ENCODE data around the gene SNX25. TPM values are rescaled to one million over a fixed set of nuclear protein-coding genes. Genes with fewer than 3 reads are reported as not detected.
"Not testable (repeated sequence)": the region's sequence is repeated elsewhere in the genome, so short reads cannot be mapped to it uniquely, and the experiment has no call there.

SNX25 gene
- total RNA-seq, 1 donor from 2014 or later: 10.5 TPM

GRCh38 chr4:185287031-185287430 lies 77.6 kb downstream of the SNX25 start:
- intact Hi-C loops (cut with DNase I): no loop called here
- no peak for DNase-seq (ENCODE audit: low spot score)

GRCh38 chr4:185290018-185290607 lies 80.7 kb downstream of the SNX25 start:
- intact Hi-C loops (cut with DNase I): no loop called here

GRCh38 chr4:185290656-185291055 lies 81.3 kb downstream of the SNX25 start:
- intact Hi-C loops (cut with DNase I): no loop called here
- no peak for DNase-seq (ENCODE audit: low spot score)

More at GRCh38 chr4:185290018-185290607, 80.7 kb downstream of the SNX25 start:
- DNase-seq (ENCODE audit: low spot score): no peak

GRCh38 chr4:185293202-185293601 lies 83.8 kb downstream of the SNX25 start:
- intact Hi-C loops (cut with DNase I): no loop called here
- no peak for DNase-seq (ENCODE audit: low spot score)

- no peak for DNase-seq (ENCODE audit: low spot score)
- intact Hi-C loops (cut with DNase I): no loop called here
These were observed 87.5 kb downstream of the SNX25 start for GRCh38 chr4:185296665-185297460.

- DNase-seq (ENCODE audit: low spot score): no peak
- intact Hi-C loops (cut with DNase I): no loop called here
These were observed 89.5 kb downstream of the SNX25 start for GRCh38 chr4:185298728-185299430.

GRCh38 chr4:185304541-185304940 lies 95.1 kb downstream of the SNX25 start:
- DNase-seq (ENCODE audit: low spot score): no peak
- intact Hi-C loops (cut with DNase I): no loop called here

- intact Hi-C loops (cut with DNase I): no loop called here
- DNase-seq (ENCODE audit: low spot score): no peak
These were observed 95.7 kb downstream of the SNX25 start for GRCh38 chr4:185304944-185305690.

GRCh38 chr4:185305979-185306442 lies 96.6 kb downstream of the SNX25 start:
- intact Hi-C loops (cut with DNase I): no loop called here
- DNase-seq (ENCODE audit: low spot score): no peak

- intact Hi-C loops (cut with DNase I): no loop called here
- no peak for DNase-seq (ENCODE audit: low spot score)
These were observed 97.9 kb downstream of the SNX25 start for GRCh38 chr4:185307136-185307950.

- intact Hi-C loops (cut with DNase I): no loop called here
- no peak for DNase-seq (ENCODE audit: low spot score)
These were observed 100.4 kb downstream of the SNX25 start for GRCh38 chr4:185309770-185310169.

- DNase-seq (ENCODE audit: low spot score): no peak
- intact Hi-C loops (cut with DNase I): no loop called here
These were observed 101.9 kb downstream of the SNX25 start for GRCh38 chr4:185311113-185311888.

GRCh38 chr4:185312699-185313098 lies 103.3 kb downstream of the SNX25 start:
- intact Hi-C loops (cut with DNase I): no loop called here
- DNase-seq (ENCODE audit: low spot score): no peak

GRCh38 chr4:185317462-185317861 lies 108.1 kb downstream of the SNX25 start:
- DNase-seq (ENCODE audit: low spot score); intact Hi-C loops (cut with DNase I): not testable (repeated sequence)

- DNase-seq (ENCODE audit: low spot score): no peak
- intact Hi-C loops (cut with DNase I): no loop called here
These were observed 108.5 kb downstream of the SNX25 start for GRCh38 chr4:185317880-185318279.

GRCh38 chr4:185318679-185319078 lies 109.3 kb downstream of the SNX25 start:
- intact Hi-C loops (cut with DNase I): no loop called here
- no peak for DNase-seq (ENCODE audit: low spot score)

GRCh38 chr4:185322803-185323202 lies 113.4 kb downstream of the SNX25 start:
- DNase-seq (ENCODE audit: low spot score): no peak
- intact Hi-C loops (cut with DNase I): no loop called here

GRCh38 chr4:185323606-185324005 lies 114.2 kb downstream of the SNX25 start:
- intact Hi-C loops (cut with DNase I): no loop called here
- DNase-seq (ENCODE audit: low spot score): no peak

Data from cardiac septum (tissue), 1 donor.